HTR-8/SVneo (cell line): ENCODE data around the gene CNTFR.

Experiments used
- DNase-seq: peaks from one replicate; pipeline ENCODE4 v3.0.0; 2011; ENCODE audit warnings: low spot score, mixed read lengths; ENCODE audit not compliant: insufficient read length
- FAIRE-seq: peaks from 2 replicates; lab custom pipeline; 2011; peaks lifted over from hg19 to GRCh38; lab: Jason Lieb, UNC

CNTFR gene

GRCh38 chr9:34557426-34558321, 31.9 kb downstream of the CNTFR start:
- DNase-seq: no peak
- no peak for FAIRE-seq

- no peak for DNase-seq
- no peak for FAIRE-seq
Observed at GRCh38 chr9:34556949-34557348, 32.6 kb downstream of the CNTFR start.

- DNase-seq (no peak), FAIRE-seq (no peak)
Observed at GRCh38 chr9:34555936-34556525, 33.5 kb downstream of the CNTFR start.

GRCh38 chr9:34555500-34555899, 34.0 kb downstream of the CNTFR start:
- DNase-seq (no peak), FAIRE-seq (no peak)

- FAIRE-seq: no peak
- no peak for DNase-seq
Observed at GRCh38 chr9:34555002-34555348, 34.5 kb downstream of the CNTFR start.

- no peak for DNase-seq
- FAIRE-seq: no peak
Observed at GRCh38 chr9:34554211-34555001, 35.1 kb downstream of the CNTFR start.

- no peak for FAIRE-seq
- no peak for DNase-seq
Observed at GRCh38 chr9:34553511-34554021, 36.0 kb downstream of the CNTFR start.

- FAIRE-seq (no peak), DNase-seq (no peak)
Observed at GRCh38 chr9:34552986-34553385, 36.5 kb downstream of the CNTFR start.

- no peak for DNase-seq
- FAIRE-seq: no peak
Observed at GRCh38 chr9:34552606-34552981, 36.9 kb downstream of the CNTFR start.

- FAIRE-seq (no peak), DNase-seq (no peak)
Observed at GRCh38 chr9:34551751-34552605, 37.5 kb downstream of the CNTFR start.

GRCh38 chr9:34550681-34551270, 38.7 kb downstream of the CNTFR start:
- FAIRE-seq: no peak
- DNase-seq: no peak

- FAIRE-seq: no peak
- no peak for DNase-seq
Observed at GRCh38 chr9:34550016-34550680, 39.4 kb downstream of the CNTFR start.

- no peak for FAIRE-seq
- DNase-seq: no peak
Observed at GRCh38 chr9:34549407-34549732, 40.2 kb downstream of the CNTFR start.

- peak; percentile 53 for DNase-seq
Observed at GRCh38 chr9:34547960-34548611, 41.4 kb downstream of the CNTFR start.

GRCh38 chr9:34546834-34547827, 42.4 kb downstream of the CNTFR start:
- no peak for FAIRE-seq

More at GRCh38 chr9:34547960-34548611, 41.4 kb downstream of the CNTFR start:
- FAIRE-seq: no peak

GRCh38 chr9:34546102-34546833, 43.3 kb downstream of the CNTFR start:
- DNase-seq: no peak
- no peak for FAIRE-seq

More at GRCh38 chr9:34546834-34547827, 42.4 kb downstream of the CNTFR start:
- DNase-seq: no peak

GRCh38 chr9:34545497-34545896, 44.0 kb downstream of the CNTFR start:
- DNase-seq (no peak), FAIRE-seq (no peak)
